HG03432 (cell line): ENCODE data around the gene CEBPB.
"Not testable (repeated sequence)": the region's sequence is repeated elsewhere in the genome, so short reads cannot be mapped to it uniquely, and the experiment has no call there.

ENCODE experiments used
- ATAC-seq: cut with Tn5 transposase; IDR thresholded peaks from one replicate; pipeline ENCODE4 v1.9.1; 2021; ENCODE audit warnings: mild to moderate bottlenecking, moderate library complexity; ENCODE audit not compliant: unreplicated experiment

Gene CEBPB

DNA sequence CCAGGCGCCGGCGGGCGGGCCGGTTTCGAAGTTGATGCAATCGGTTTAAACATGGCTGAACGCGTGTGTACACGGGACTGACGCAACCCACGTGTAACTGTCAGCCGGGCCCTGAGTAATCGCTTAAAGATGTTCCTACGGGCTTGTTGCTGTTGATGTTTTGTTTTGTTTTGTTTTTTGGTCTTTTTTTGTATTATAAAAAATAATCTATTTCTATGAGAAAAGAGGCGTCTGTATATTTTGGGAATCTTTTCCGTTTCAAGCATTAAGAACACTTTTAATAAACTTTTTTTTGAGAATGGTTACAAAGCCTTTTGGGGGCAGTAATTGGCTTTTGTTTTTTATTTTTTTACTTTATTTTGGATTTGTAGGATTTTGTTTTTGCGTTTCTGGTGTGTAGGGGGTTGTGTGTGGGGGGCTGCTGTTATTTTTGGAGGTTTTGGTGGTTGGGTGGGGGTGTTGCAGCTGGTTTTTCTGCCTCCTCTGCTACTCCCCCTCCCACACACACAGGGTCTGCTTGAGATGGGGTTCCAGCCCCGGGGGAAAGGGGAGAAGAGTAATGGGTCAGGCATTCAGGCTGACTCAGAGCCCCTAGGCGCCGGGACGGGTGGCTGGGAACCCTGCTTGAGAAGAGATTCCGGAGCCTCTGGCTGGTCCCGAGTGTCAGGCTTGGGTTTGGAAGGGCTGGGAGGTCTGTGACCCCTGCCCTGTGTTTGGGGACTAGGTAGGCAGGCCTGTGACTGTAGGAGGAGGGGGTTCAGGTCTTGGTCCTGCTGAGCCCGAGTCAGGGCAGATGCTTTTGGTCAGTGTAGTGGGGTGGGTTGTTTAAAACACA, 2.0 kb downstream of the CEBPB start:
- ATAC-seq = peak; percentile 34

GRCh38 chr20:50193199-50193835, 2.7 kb downstream of the CEBPB start:
- no peak for ATAC-seq

DNA sequence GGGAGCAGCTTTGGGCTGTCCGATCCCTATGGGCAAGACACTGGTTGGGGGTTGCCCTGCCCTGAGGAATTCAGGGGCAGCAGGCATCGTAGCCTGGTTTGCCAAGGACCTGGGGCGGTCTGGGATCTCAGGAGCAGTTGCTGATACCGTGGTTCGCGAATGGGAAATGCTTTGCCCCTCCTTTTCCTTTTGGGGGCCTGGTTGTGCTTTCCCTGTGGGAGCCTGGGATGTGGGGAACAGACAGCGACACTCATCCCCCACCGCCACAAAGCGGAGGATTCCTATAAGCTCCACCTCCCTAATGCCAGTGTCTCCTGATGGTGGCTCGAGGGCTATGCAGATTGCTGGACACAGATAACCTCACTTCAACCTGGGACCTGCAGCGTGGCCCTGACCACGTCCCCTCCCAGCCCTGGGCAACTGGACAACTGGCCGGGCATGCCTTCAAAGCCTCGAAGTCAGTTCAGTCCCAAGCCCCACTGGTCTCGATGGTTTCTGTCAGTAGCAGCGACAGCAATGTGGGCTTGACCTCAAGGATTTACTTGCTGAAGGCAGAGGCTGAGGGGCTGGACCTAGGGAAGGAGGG, 3.3 kb downstream of the CEBPB start:
- no peak for ATAC-seq

GRCh38 chr20:50194422-50194830, 3.8 kb downstream of the CEBPB start:
- no peak for ATAC-seq

- ATAC-seq = no peak
Observed at GRCh38 chr20:50194831-50195523, 4.3 kb downstream of the CEBPB start.

DNA sequence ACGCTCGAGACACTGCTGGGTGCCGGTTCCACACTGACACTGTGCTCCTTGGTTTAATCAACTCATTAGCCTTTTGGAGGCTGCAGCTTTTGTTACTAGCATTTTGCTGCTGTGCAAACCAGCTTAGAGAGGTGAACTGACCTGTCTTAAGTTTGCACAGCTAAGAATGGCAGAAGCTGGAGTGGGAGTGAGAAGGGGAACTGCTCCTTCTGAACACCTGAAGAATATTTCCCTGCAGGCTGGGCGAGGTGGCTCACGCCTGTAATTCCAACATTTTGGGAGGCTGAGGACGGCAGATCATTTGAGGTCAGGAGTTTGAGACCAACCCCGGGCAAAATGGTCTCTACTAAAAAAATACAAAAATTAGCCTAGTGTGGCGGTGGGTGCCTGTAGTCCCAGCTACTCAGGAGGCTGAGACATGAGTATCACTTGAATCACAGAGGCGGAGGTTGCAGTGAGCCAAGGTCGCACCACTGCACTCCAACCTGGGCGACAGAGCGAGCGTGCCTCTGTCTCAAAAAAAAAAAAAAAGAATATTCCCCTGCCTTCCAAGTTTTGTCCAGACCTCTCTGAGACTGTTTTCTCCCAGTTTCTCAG, 5.0 kb downstream of the CEBPB start:
- ATAC-seq = no peak

DNA sequence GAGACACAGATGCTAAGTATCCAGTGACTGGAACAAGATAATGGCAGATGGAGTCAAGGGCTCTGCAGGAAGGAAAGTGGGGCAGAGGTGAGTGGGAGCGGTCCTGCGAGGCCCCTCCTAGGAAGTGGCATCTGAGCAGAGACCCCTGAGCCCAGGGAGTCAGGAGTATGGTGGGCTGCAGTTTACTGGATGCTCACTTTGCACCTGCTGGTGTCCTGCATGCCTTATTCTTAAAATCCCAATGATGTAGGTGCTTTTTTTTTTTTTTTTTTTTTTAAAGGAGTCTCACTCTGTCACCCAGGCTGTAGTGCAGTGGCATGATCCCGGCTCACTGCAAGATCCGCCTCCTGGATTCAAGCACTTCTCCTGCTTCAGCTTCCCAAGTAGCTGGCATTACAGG, 5.6 kb downstream of the CEBPB start:
- no peak for ATAC-seq

- ATAC-seq = no peak
Observed at GRCh38 chr20:50196896-50197295, 6.3 kb downstream of the CEBPB start.

DNA sequence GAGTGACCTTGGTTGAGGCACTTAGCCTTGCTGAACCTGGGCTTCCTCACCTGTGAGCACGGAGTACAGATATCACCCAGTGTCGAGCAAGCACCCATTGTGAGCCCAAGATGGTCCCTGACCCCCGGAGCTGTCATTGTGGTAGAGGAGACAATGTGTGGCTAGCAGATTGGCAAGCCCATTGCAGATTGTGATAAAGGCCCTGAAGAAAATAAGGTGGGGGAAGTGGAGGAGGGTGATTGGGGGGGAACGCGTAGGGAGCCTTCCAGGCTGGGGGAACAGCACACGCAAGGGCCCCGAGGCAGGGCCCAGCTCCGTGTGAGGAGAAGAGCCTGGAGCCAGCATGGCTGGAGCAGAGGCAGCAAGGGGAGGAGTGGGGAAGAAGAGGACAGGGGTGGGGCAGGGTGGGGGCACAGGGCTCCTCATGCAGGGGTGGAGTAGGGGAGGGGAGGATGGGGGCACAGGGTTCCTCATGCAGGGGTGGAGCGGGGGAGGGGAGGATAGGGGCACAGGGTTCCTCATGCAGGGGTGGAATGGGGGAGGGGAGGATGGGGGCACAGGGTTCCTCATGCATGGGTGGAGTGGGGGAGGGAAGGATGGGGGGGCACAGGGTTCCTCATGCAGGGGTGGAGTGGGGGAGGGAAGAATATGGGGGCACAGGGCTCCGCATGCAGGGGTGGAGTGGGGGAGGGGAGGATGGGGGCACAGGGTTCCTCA, 7.0 kb downstream of the CEBPB start:
- no peak for ATAC-seq

DNA sequence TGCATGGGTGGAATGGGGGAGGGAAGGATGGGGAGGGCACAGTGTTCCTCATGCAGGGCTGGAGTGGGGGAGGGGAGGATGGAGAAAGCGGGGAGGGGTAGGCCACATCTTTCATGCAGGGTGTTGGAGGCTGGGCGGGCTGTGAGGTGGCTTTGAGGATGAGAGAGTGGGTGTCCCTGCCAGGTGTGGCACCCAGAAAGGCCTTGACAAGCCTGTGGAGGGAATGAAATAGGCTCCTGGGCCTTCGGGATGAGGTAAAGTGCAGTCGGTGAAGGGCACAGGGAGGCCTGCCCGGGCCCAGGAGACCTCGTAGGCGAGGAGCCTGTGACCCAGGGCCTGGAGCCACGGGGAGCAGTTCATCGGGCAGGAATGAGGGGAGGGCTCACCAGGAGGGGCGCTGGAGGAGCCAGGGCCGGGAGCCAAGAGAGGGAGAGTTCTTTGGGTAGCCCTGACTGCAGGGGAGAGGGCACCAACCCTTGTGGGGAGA, 7.6 kb downstream of the CEBPB start:
- no peak for ATAC-seq

DNA sequence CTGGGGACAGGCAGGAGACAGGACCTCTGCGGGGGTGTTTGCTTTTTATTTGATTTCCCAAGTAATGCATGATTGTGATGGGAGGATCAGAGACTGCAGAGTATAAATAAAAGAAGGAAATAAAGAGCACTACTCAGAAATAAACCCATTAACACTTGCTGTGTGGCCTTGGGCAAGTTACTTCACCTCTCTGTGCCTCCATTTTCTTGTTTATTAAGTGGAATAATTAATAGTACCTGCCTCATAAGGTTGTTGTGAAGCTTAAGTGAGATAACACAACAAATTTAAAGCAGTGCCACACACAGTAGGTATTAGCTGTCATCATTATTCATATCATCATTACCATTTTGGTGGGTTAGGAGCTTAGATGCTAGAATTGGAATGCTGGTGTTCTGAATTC, 8.1 kb downstream of the CEBPB start:
- no peak for ATAC-seq

DNA sequence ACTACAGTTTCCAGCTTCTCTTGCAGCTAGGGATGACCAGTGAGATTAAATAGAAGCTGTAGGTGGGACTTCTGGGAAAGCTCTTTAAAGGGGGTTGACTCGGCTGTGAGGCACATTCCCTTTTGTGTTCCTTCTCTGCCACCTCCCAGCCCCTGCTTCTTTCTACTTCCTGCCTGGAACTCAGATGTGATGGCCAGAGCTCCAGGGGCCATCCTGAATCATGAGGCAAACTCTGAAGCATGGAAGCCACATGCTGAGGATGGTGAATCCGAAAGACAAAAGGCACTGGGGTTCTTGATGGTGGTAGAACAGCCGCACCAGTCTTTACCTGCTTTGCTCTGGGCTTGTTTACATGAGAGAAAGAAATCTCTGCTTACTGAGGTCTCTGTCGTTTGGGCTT, 9.1 kb downstream of the CEBPB start:
- ATAC-seq = no peak

DNA sequence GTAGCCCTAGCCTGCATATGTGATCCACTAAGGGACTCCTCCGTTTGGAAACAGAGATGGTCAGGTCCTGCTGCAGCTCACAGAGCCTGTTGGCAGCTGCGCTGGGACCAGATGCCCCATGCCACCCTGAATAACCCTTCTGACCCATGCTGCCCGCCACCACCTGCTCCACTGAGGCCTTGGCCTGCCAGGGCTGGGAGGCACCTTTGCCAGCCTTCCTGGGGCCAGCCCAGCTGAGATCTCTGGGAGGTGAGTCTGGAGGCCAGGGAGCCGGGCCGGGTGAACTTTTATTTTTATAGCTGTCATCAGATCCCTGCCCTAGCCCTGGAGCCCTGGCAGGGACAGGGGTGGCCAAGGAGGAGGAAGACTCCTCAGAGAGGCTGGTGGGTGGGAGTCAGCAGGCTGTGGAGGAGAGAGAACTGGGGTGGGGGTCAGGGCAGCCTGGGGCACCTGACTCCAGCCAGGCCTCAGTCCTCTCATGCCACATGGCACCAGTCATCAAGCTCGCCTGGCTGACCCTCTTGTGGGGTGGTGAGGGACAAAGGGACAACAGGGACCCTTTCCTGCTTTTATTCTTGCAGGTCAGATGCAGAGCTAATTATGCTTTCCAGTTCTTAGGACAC, 10.0 kb downstream of the CEBPB start:
- ATAC-seq = no peak

GRCh38 chr20:50201710-50202109, 11.1 kb downstream of the CEBPB start:
- ATAC-seq = not testable (repeated sequence)

DNA sequence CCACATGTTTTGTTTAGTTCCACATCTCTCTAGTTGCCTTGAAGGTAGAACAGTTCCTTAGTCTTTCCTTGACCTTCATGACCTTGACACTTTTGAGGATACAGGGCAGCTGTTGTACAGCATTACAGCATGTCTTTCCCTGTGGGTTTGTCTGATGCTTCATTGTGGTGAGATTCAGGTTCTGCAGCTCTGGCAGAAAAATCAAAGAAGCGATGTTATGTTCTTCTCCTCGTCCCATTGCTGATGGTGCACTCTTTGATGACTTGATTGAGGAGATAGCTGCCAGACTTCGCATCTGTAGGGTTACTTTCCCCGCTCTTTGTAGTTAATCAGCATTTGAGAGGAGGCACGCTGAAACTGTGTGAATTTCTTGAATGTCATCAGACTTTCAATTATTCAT, 12.0 kb downstream of the CEBPB start:
- no peak for ATAC-seq

GRCh38 chr20:50203951-50204937, 13.6 kb downstream of the CEBPB start:
- no peak for ATAC-seq

DNA sequence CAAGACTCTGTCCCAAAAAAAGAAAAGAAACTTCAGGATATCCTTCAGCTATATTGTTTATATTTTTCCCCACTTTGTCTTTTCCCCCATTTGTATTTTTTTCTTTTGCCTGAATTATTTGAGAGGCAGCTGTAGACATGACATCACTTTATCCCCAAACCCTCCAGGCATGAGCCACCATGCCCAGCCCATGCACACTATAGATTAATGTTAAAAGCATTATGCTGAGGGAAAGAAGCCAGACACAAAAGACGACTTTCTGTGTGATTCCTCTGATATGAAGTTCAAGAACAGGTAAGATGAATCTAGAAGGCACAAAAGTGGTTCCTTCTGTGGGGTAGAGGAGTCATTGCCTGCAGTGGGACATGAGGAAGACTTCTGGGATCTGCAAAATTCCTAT, 16.4 kb downstream of the CEBPB start:
- no peak for ATAC-seq

DNA sequence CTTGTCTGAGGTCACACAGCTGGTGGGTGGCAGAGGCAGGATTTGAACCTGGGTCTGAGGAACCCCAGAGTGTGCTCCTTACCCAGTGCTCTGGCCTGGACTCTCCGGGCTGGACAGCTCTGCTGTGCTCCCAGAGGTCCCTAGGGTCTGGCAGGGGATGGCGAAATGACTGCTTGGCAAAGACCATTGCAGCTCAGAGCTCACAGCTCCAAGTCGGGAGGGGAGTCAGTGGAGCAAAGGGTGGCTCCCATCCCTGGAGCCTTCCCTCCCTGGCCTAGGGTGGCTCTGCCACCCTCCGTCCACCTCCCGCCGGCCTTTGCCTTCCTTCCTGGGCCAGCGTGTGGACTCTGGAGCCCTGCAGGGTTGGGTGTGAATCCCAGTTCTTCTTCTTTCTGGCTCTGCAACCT, 17.5 kb downstream of the CEBPB start:
- no peak for ATAC-seq

DNA sequence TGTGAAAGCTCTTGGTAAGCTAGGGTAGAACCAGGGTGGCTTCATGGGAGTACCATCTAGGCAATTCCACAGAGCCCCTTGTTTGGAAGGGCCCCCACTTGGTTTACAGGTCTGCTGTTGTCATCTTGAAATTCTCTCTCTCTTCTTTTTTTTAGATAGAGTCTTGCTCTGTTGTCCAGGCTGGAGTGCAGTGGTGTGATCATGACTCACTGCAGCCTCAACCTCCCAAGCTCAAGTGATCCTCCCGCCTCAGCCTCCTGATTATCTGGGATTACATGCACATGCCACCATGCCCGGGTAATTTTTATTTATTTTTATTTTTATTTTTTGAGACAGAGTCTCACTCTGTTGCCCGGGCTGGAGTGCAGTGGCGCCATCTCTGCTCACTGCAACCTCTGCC, 18.2 kb downstream of the CEBPB start:
- not testable (repeated sequence) for ATAC-seq
